ACC112 (cell line): Measurements from ENCODE around the gene F7.
"Not testable (repeated sequence)": the region's sequence is repeated elsewhere in the genome, so short reads cannot be mapped to it uniquely, and the experiment has no call there.

Experiments
- H2AFZ ChIP-seq: fragments of 200-600 bp; sonication (generic); one replicate; pipeline ENCODE4 v1.6.0; 2017; ENCODE audit warnings: antibody characterized with exemption, low read length; ENCODE audit not compliant: unreplicated experiment
- H3K27ac ChIP-seq: fragments of 200-600 bp; sonication (generic); 2 replicates; pipeline ENCODE4 v1.5.1; 2014; ENCODE audit warnings: low read depth, mild to moderate bottlenecking, antibody characterized with exemption, low read length, moderate library complexity
- H3K27me3 ChIP-seq: fragments of 200-600 bp; sonication (generic); 2 replicates; pipeline ENCODE4 v1.6.1; 2014; ENCODE audit warnings: mild to moderate bottlenecking, antibody characterized with exemption, low read length, moderate library complexity, mixed read lengths; ENCODE audit not compliant: insufficient read depth
- H3K36me3 ChIP-seq: fragments of 200-600 bp; sonication (generic); 2 replicates; pipeline ENCODE4 v1.6.1; 2016; ENCODE audit warnings: mild to moderate bottlenecking, antibody characterized with exemption, low read length, moderate library complexity, mixed read lengths; ENCODE audit not compliant: insufficient read depth
- H3K4me1 ChIP-seq: fragments of 200-600 bp; sonication (generic); one replicate; pipeline ENCODE4 v1.6.1; 2016; ENCODE audit warnings: low read length, mixed read lengths; ENCODE audit not compliant: insufficient read depth, unreplicated experiment, control insufficient read depth
- H3K4me3 ChIP-seq: fragments of 200-600 bp; sonication (generic); 2 replicates; pipeline ENCODE4 v1.5.1; 2014; ENCODE audit warnings: mild to moderate bottlenecking, low read depth, low read length
- H3K79me2 ChIP-seq: fragments of 200-600 bp; sonication (generic); one replicate; pipeline ENCODE4 v1.6.0; 2016; ENCODE audit warnings: low read length; ENCODE audit not compliant: control insufficient read depth, unreplicated experiment, insufficient read depth

Gene F7

DNA sequence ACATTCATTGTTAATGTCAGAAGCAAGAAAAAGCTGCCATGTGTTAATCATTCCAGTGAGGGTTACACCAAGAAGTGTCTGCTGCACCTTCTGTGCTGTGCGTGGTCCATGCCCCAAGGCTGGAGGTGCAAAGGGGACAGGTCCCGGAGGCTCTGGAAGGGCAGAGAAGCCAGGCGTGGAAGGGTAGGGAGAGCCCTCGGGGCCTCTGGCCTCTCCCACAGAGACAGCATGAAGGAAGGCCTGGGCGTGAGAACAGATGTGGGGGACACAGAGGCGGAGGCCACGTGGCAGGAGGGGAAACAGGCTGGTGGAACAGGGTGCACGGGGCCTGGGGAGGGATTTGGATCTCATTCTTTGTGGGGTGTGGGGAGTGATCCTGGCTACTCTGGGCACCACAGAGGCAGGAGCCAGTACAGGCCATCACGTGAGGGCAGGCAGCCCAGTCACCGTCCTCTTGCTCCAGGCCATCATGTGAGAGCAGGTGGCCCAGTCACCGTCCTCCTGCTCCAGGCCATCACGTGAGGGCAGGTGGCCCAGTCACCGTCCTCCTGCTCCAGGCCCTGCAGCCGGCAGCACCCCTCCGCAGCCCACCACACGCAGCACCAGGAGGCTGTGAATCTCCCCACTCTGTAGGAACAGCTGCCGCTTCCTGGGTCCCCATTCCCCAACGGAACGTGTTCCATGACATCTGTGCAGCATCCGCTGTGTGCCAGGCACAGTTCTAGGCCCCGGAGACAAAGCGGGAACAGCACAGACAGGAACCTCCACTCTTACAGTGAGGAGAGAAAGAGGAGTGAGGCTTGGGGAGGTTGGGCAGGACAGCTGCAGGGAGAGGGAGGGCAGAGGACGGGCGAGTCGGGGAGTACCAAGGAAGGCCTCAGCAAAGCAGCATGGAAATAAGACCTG lies 10.2 kb upstream of the F7 start:
- H3K79me2 ChIP-seq: no peaks in the 10 kb centered on the region
- no peaks in the 10 kb centered on the region for H3K4me1 ChIP-seq
- H3K36me3 ChIP-seq: no peaks in the 10 kb centered on the region
- H3K27ac ChIP-seq: no peak overlapping the region
- no peak overlapping the region for H2AFZ ChIP-seq
- peaks cover 37% of the 10 kb centered on the region for H3K27me3 ChIP-seq
- H3K4me3 ChIP-seq: no peak overlapping the region

GRCh38 chr13:113096052-113096744 lies 9.4 kb upstream of the F7 start:
- Histone ChIP-seq H3K27me3 (peaks cover 37% of the 10 kb centered on the region), H3K36me3 (no peaks in the 10 kb centered on the region), H3K4me1 (no peaks in the 10 kb centered on the region), H2AFZ (no peak overlapping the region), H3K4me3 (no peak overlapping the region), H3K27ac (no peak overlapping the region), H3K79me2 (no peaks in the 10 kb centered on the region)

GRCh38 chr13:113096745-113097305 lies 8.8 kb upstream of the F7 start:
- Histone ChIP-seq H3K4me3 (no peak overlapping the region), H3K79me2 (no peaks in the 10 kb centered on the region), H3K4me1 (no peaks in the 10 kb centered on the region), H3K27me3 (peaks cover 37% of the 10 kb centered on the region), H3K27ac (no peak overlapping the region), H2AFZ (no peak overlapping the region), H3K36me3 (no peaks in the 10 kb centered on the region)

DNA sequence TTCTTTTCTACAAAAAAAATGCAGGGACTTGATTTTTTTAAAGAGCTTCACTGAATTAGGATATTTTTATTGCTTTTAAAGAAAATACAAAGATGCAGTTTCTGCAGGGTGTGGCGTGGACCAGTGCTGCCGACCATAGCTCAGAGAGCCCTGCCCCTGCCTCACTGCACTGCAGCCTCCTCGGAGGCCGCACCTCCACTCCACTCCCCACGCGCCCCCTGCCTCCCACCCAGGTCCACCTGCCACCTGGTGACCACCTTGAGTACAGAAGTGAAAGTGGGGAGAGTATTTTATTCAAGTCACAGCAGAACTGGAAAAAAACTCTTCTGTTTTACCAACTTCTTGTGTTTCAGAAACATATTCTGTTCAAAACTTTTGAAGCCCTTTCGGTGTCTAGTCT lies 7.9 kb upstream of the F7 start:
- H3K27me3 ChIP-seq: peaks cover 37% of the 10 kb centered on the region

DNA sequence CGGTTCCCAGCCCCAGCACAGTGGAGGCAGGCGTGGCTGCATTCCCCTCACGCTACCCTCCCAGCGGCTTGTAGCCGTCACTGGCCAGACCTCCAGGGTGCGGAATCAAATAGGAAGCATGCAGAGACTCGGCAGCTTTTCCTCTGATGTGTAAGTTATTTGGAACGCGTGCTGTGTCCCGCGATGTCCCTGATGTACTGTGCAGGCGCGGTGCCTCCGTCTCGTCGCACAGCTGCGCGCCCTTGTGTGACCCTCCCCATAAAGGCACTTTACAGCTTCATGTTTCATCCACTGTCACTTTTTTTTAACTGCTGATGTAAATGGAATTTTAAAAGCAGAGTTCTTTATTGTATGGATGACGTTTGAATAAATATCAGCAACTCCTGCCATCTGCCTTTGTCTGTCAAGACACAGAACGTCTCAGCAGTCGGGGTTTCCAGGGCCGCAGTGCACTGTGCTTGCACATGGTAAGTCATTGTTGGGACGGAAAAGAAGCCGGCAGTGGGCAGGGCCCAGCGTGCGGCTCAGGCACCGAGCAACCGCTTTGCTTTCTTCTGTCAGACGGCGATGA lies 7.3 kb upstream of the F7 start:
- H2AFZ ChIP-seq: no peak overlapping the region

More for the DNA sequence above, 7.9 kb upstream of the F7 start:
- no peak overlapping the region for H2AFZ ChIP-seq
- H3K4me1 ChIP-seq: no peaks in the 10 kb centered on the region
- no peaks in the 10 kb centered on the region for H3K79me2 ChIP-seq
- H3K4me3 ChIP-seq: no peak overlapping the region
- no peak overlapping the region for H3K27ac ChIP-seq
- H3K36me3 ChIP-seq: no peaks in the 10 kb centered on the region

DNA sequence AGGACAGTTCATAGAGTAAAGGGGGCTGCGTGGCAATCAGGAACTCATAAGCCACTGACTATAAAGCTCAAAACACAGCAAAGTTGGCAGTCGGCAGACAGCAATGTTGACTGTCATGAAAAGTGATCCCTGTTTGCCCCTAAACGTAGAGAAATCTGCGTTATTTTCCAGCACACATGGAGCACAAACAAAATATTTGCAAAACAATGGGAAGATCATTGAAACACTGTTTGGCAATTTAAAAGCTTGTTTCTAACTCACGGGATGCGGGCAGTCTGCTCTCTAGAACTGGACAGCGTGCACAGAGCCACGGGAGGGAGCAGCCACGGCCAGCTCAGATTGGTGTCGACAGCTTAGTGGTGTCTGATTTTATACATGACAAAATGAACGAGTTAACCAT lies 6.4 kb upstream of the F7 start:
- Histone ChIP-seq H3K36me3 (no peaks in the 10 kb centered on the region), H3K4me1 (no peaks in the 10 kb centered on the region), H3K27me3 (peaks cover 28% of the 10 kb centered on the region), H3K4me3 (no peak overlapping the region), H3K27ac (no peak overlapping the region), H2AFZ (no peak overlapping the region), H3K79me2 (no peaks in the 10 kb centered on the region)

More for the DNA sequence above, 7.3 kb upstream of the F7 start:
- Histone ChIP-seq H3K36me3 (no peaks in the 10 kb centered on the region), H3K27me3 (peaks cover 36% of the 10 kb centered on the region), H3K4me3 (no peak overlapping the region), H3K4me1 (no peaks in the 10 kb centered on the region), H3K27ac (no peak overlapping the region), H3K79me2 (no peaks in the 10 kb centered on the region)

GRCh38 chr13:113102302-113102701 lies 3.3 kb upstream of the F7 start:
- not testable (repeated sequence) for H3K4me1 ChIP-seq, H2AFZ ChIP-seq

GRCh38 chr13:113102727-113103126 lies 2.9 kb upstream of the F7 start:
- H2AFZ ChIP-seq: no peak overlapping the region
- H3K79me2 ChIP-seq: no peaks in the 10 kb centered on the region
- H3K4me1 ChIP-seq: no peaks in the 10 kb centered on the region
- H3K27me3 ChIP-seq: peaks cover 16% of the 10 kb centered on the region; the same call in 1 of the 2 replicates
- no peak overlapping the region for H3K4me3 ChIP-seq
- no peak overlapping the region for H3K27ac ChIP-seq
- H3K36me3 ChIP-seq: no peaks in the 10 kb centered on the region

More at GRCh38 chr13:113102302-113102701, 3.3 kb upstream of the F7 start:
- not testable (repeated sequence) for H3K79me2 ChIP-seq, H3K36me3 ChIP-seq, H3K27ac ChIP-seq, H3K4me3 ChIP-seq
- H3K27me3 ChIP-seq: peaks cover 17% of the 10 kb centered on the region; the same call in 1 of the 2 replicates

GRCh38 chr13:113103646-113104045 lies 1.9 kb upstream of the F7 start:
- Histone ChIP-seq H3K36me3 (no peaks in the 10 kb centered on the region), H3K4me3 (no peak overlapping the region), H3K27me3 (peaks cover 6% of the 10 kb centered on the region; the same call in 1 of the 2 replicates), H3K27ac (no peak overlapping the region), H2AFZ (no peak overlapping the region), H3K4me1 (no peaks in the 10 kb centered on the region), H3K79me2 (no peaks in the 10 kb centered on the region)

GRCh38 chr13:113105921-113106452 lies 396 bp downstream of the F7 start:
- H2AFZ ChIP-seq: no peak overlapping the region
- H3K4me3 ChIP-seq: no peak overlapping the region
- H3K27me3 ChIP-seq: peaks cover 19% of the 10 kb centered on the region
- no peaks in the 10 kb centered on the region for H3K4me1 ChIP-seq
- H3K36me3 ChIP-seq: no peaks in the 10 kb centered on the region
- no peaks in the 10 kb centered on the region for H3K79me2 ChIP-seq
- no peak overlapping the region for H3K27ac ChIP-seq
